Activated naive CD4-positive, alpha-beta T cell treated with anti-CD3 and anti-CD28 coated beads for 36 hours (primary cell): ENCODE data around the gene SAA1. TPM values are rescaled to one million over a fixed set of nuclear protein-coding genes. Genes with fewer than 3 reads are reported as not detected.

ENCODE experiments used
- CTCF ChIA-PET: fragments of 350-600 bp; sonication (Branson Sonifier 250); formaldehyde crosslinking; loops from one replicate; lab custom pipeline; 2021; ENCODE audit warnings: antibody characterized with exemption; lab: Charles Lee
- DNase-seq: peaks from one replicate; pipeline ENCODE4 v3.0.0-alpha.2; 2020
- H3K27ac Mint-ChIP-seq: one replicate; pipeline ENCODE4 v1.8.0; 2021; ENCODE audit warnings: mild to moderate bottlenecking, mixed read lengths
- H3K27me3 Mint-ChIP-seq: one replicate; pipeline ENCODE4 v1.8.0; 2021; ENCODE audit warnings: low read depth, mixed read lengths
- H3K36me3 Mint-ChIP-seq: one replicate; pipeline ENCODE4 v1.8.0; 2021; ENCODE audit warnings: low read depth, mixed read lengths
- H3K4me1 Mint-ChIP-seq: one replicate; pipeline ENCODE4 v1.8.0; 2021; ENCODE audit warnings: low read depth, mixed read lengths
- H3K4me3 Mint-ChIP-seq: one replicate; pipeline ENCODE4 v1.8.0; 2021; ENCODE audit warnings: mild to moderate bottlenecking, moderate library complexity, mixed read lengths
- H3K9me3 Mint-ChIP-seq: one replicate; pipeline ENCODE4 v1.8.0; 2021; ENCODE audit warnings: mixed read lengths
- intact Hi-C: fragments of 100-400 bp; cut with micrococcal nuclease; formaldehyde crosslinking; loops from one replicate; pipeline ENCODE4 v1.15.1; 2023
- total RNA-seq, 2 experiments: library from RNA; stranded (reverse); gene quantifications; one replicate each; pipeline ENCODE4 v1.2.3, GENCODE V29; 2021

Gene SAA1
- total RNA-seq: not detected

DNA sequence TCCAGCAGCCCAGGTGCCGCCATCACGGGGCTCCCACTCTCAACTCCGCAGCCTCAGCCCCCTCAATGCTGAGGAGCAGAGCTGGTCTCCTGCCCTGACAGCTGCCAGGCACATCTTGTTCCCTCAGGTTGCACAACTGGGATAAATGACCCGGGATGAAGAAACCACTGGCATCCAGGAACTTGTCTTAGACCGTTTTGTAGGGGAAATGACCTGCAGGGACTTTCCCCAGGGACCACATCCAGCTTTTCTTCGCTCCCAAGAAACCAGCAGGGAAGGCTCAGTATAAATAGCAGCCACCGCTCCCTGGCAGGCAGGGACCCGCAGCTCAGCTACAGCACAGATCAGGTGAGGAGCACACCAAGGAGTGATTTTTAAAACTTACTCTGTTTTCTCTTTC, at the start of gene SAA1:
TSS of gene SAA1 (plus strand) at position 316 of the 400 bp plus-strand sequence. CDS start 624 bp downstream, outside the sequence.
- Mint-ChIP-seq H3K36me3 (no peaks in the 10 kb centered on the region), H3K4me3 (no peak within 1 kb of the TSS), H3K27ac (no peak within 1 kb of the TSS), H3K27me3 (no peaks in the 10 kb centered on the region), H3K4me1 (no peaks in the 10 kb centered on the region), H3K9me3 (no peaks in the 10 kb centered on the region)
- CTCF ChIA-PET: no interaction called here
- intact Hi-C loops: no loop called here
- no peak for DNase-seq

DNA sequence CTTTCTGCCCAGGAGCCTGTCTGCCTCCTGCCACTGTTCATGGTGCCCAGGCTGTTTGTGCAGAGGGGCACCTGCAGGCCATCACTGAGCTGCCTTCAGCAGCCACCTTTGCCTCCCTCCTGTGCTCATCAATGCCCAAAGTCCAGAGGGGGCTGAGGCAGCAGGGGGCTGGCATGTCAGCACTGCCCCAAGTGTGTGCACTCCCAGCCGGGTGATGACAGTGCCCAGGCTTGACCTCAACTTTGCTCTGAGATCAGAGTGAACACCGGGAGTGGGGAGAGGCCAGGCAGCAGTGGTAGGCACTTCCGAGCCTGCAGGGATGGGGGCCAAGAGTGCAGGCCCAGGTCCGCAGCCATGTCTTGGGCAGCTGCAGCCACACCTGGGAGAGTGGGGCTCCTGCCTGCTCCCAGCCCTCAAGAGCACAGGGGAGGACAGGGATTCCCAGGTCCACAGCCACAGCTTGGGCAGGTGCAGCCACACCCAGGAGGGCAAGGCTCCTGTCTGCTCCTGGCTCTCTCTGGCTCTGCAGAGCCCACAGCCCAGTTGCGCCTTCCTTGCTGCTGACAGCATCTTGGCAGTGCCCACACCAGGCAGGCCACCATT, 44.7 kb upstream of the SAA1 start:
- Mint-ChIP-seq H3K4me1 (no peaks in the 10 kb centered on the region), H3K27me3 (peaks cover 2% of the 10 kb centered on the region)

DNA sequence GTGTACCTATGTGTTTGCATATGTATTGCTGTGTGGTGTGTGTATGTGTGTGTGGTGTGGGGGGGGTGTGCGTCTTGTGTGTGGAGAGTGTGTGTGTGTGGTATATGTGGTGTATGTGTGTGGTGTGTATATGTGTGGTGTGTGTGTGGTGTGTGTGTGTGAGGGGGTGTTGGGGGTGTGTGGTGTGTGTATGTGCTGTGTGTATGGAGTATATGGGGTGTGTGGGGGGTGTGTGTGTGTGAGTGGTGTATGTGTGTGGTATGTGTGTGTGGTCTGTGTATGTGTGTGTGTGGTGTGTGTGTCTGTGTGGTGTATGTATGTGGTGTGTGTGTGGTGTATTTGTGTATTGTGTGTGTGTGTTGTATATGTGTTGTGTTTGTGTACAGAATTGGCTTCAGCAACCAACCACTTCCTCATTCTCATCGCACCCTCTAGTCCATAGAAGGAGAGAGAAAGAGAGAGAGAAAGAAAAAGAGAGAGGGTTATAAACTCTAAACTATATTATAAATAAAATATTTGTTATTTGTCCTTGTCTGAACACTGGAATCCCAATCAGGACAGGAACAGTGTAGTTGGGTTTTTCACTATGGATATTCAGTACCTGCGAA, 43.1 kb upstream of the SAA1 start:
- CTCF ChIA-PET: no interaction called here
- no peaks in the 10 kb centered on the region for H3K36me3 Mint-ChIP-seq
- no peak overlapping the region for H3K4me3 Mint-ChIP-seq
- no peaks in the 10 kb centered on the region for H3K9me3 Mint-ChIP-seq
- peaks cover 2% of the 10 kb centered on the region for H3K27me3 Mint-ChIP-seq
- H3K4me1 Mint-ChIP-seq: no peaks in the 10 kb centered on the region
- DNase-seq: no peak
- intact Hi-C loops: no loop called here
- H3K27ac Mint-ChIP-seq: no peak overlapping the region

More for the DNA sequence above, 44.7 kb upstream of the SAA1 start:
- Mint-ChIP-seq H3K36me3 (no peaks in the 10 kb centered on the region), H3K27ac (no peak overlapping the region), H3K9me3 (no peaks in the 10 kb centered on the region), H3K4me3 (no peak overlapping the region)
- intact Hi-C loops: no loop called here
- CTCF ChIA-PET: interaction anchor here (0.7 kb wide), 1 partner anchor 39 kb away, joined by 3 read pairs; no protein-coding TSS in a partner anchor
- no peak for DNase-seq

DNA sequence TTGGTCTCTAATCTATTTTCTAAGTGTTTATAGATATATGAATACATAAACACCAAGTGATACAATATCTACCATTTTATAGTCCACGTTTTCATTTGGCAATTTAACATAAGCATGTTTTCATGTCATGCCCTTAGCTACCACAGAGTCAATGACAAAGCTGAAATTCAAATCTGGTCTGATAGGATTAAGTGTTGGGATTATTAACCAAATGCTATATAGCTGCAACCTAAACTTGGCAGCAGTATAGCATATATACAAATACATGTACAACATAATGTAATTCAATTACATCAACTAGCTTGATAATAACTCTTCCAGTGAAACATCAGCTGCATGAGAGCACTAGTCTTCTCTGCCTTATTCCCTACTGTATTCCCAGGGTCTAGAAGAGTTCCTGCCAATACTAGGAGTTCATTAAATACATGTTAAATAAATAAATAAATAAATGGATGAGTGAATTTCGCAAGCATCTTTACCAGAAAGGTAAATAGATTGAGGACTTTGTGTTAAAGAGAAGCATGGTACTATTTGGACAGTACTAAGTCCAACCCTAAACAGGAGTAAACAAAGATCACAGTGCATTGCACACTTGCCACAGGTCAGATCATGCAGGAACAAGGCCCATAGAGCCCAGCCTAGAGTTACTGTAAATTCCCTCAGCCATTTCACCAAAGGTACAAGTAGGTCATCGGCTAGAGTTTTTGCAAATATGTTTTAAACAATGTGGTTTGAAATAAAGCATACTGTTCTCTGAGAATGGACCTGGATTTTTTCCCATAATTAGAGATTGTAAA, 42.3 kb upstream of the SAA1 start:
- no peak for DNase-seq
- Mint-ChIP-seq H3K9me3 (no peaks in the 10 kb centered on the region), H3K27me3 (peaks cover 2% of the 10 kb centered on the region), H3K36me3 (no peaks in the 10 kb centered on the region), H3K4me1 (no peaks in the 10 kb centered on the region), H3K27ac (no peak overlapping the region), H3K4me3 (no peak overlapping the region)
- intact Hi-C loops: no loop called here
- CTCF ChIA-PET: no interaction called here

DNA sequence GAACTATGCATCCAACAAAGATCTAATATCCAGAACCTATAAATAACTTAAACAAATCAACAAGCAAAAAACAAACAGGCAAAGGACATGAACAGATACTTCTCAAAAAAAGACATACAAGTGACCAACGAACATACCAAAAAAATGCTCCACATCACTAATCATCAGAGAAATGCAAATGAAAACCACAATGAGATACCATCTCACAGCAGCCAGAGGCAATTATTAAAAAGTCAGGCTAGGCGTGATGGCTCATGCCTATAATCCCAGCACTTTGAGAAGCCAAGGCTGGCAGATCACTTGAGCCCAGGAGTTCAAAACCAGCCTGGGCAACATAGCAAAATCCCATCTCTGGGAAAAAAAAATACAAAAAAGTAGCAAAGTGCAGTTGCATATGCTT, 40.2 kb upstream of the SAA1 start:
- no peak overlapping the region for H3K4me3 Mint-ChIP-seq
- intact Hi-C loops: no loop called here
- H3K27me3 Mint-ChIP-seq: peaks cover 2% of the 10 kb centered on the region
- CTCF ChIA-PET: interaction anchor here (0.5 to 1.4 kb wide), 3 partner anchors 11 to 55 kb away, joined by 3 to 4 read pairs (median 3); no protein-coding TSS in a partner anchor
- DNase-seq: no peak
- H3K9me3 Mint-ChIP-seq: no peaks in the 10 kb centered on the region
- H3K36me3 Mint-ChIP-seq: no peaks in the 10 kb centered on the region
- H3K27ac Mint-ChIP-seq: no peak overlapping the region
- H3K4me1 Mint-ChIP-seq: no peaks in the 10 kb centered on the region

DNA sequence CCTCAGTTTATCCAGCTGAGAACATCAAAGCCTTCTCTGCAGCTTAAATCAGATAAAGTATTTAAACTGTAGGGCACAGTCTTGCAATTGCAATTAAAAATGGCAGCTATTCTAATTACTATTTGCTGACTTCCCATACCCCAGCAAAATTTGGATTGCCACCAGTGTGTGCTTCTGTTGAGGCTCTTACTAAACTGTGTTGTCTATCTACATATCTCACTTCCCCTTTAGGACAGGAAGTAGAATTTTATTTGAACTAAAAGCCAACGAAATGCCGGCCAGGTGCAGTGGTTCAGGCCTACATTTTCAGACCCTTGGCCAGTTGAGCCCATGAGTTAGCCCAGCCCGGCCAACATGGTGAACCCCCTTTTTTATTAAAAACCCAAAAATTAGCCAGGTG, 36.6 kb upstream of the SAA1 start:
- Mint-ChIP-seq H3K4me1 (no peaks in the 10 kb centered on the region), H3K27ac (no peak overlapping the region), H3K4me3 (no peak overlapping the region), H3K9me3 (no peaks in the 10 kb centered on the region), H3K27me3 (peaks cover 7% of the 10 kb centered on the region), H3K36me3 (no peaks in the 10 kb centered on the region)
- CTCF ChIA-PET: no interaction called here
- no peak for DNase-seq
- intact Hi-C loops: no loop called here

DNA sequence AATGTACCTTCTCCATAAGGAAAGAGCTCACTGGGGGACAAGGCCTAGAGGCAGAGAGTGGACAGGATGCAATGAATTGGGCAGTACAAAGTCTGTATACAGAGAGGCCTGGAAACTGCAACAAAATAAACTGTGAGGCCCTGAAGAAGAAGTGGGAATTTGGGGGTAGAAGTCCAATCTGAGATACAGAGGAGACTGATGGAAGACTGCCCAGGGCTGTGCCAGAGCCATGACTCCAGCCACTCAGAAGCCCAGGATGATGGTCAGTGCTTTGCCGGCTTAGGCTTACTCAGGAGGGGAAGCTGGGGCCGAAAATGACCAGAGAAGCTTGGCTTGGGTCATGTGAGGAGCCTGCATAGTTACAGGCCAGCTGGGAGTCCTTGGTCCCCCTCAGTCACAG, 35.2 kb upstream of the SAA1 start:
- Mint-ChIP-seq H3K36me3 (no peaks in the 10 kb centered on the region), H3K27ac (no peak overlapping the region), H3K27me3 (peaks cover 5% of the 10 kb centered on the region), H3K4me1 (no peaks in the 10 kb centered on the region), H3K9me3 (no peaks in the 10 kb centered on the region), H3K4me3 (no peak overlapping the region)
- no peak for DNase-seq
- CTCF ChIA-PET: interaction anchor here (1.3 kb wide), 1 partner anchor 13 kb away, joined by 4 read pairs; no protein-coding TSS in a partner anchor
- intact Hi-C loops: no loop called here

DNA sequence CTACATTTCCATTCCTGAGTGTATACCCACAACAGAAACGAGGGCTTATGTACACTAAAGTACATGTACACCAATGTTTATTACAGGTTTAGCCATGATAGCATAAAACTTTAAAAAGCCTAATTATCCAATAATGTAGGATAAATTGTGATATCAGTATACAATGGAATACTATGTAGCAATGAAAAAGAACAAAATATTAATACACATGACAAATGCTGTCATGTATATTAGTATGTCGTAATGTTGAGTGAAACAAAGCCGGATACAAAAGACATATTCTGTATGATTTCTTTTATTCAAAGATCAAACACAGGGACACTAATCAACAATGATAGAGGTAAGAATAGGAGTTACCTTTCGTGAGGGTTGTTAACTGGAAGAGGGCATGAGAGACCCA, 32.2 kb upstream of the SAA1 start:
- CTCF ChIA-PET: interaction anchor here (2.0 kb wide), 1 partner anchor 10 kb away, joined by 7 read pairs; no protein-coding TSS in a partner anchor
- Mint-ChIP-seq H3K9me3 (no peaks in the 10 kb centered on the region), H3K27ac (no peak overlapping the region), H3K4me3 (no peak overlapping the region), H3K27me3 (peaks cover 8% of the 10 kb centered on the region), H3K4me1 (no peaks in the 10 kb centered on the region), H3K36me3 (no peaks in the 10 kb centered on the region)
- no peak for DNase-seq
- intact Hi-C loops: no loop called here

DNA sequence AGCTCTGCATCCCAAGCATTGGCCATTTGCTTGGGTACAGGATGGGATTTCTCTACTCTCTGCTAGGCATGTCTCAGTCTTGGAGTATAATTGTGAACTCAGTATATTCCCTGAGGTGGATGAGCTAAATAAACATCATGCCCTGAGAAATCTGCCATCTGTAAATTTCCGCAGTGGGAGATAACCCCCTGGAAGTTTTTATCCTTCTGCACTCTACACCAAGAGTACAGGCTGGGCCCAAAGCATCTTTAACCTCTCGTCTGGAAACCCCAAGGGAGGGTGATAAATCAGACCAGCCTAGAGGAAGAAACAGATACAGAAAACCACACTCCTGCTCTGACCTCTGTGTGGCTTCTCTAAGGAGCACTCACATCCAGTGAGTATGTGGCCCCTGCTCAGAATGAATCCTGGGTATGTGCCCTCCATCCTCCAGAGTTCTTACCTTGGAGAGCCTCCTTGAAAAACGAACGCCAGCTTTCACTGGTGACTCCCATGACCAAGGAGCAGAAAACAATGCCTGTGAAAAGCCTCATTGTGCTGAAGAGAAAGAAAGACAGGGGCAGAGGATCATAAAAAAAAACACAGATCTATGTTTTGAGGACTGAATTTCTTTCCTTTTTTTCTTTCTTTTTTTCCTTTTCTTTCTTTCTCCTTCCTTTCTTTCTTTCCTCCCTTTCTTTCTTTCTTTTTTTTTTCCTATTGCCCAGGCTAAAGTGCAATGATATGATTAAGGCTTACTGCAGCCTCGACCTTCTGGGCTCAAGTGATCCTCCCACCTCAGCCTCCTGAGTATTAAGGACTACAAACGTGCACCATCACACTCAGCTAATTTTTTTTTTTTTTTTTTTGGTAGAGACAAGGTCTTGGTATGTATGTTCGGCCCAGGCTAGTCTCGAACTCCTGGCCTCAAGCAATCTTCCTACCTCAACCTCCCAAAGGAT, 30.4 kb upstream of the SAA1 start:
- Mint-ChIP-seq H3K27me3 (peaks cover 13% of the 10 kb centered on the region), H3K4me3 (no peak overlapping the region), H3K4me1 (no peaks in the 10 kb centered on the region), H3K9me3 (no peaks in the 10 kb centered on the region), H3K36me3 (no peaks in the 10 kb centered on the region), H3K27ac (no peak overlapping the region)
- DNase-seq: no peak
- CTCF ChIA-PET: interaction anchor here (0.6 to 2.0 kb wide), 2 partner anchors 8 to 400 kb away, joined by 3 to 7 read pairs; no protein-coding TSS in a partner anchor
- intact Hi-C loops: no loop called here

DNA sequence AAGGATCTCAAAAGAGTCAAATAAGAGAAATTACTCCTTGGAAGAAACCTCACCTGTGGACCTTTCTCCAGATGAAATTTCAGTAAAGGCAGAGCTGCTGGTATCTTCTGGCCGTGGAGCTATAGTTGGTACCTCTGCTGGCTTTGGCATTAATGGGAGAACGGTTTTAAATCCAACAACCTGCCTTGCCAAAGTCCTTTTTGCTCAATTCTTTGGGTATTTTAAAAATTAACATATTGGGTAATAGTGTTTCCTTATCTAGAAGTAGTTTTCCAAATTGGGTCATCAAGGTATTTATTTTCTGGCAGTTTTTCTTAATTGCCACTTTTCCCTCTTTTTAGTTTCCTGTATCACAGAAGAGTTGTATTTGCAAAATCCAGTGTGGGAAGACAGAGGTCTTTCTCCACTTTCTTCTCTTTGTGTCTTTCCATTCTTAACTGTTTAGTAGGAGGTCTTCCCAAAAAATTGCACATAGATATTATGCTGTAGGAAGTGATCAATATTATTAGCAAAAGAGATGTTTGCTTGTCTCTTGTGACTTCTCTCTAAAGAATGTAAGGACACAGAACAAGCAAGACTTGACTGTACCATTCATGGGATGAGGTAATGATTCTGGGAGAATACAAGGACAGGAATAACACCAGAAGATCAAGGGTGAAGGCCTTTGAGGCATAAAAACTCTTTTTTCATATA, 29.3 kb upstream of the SAA1 start, which contains the start of gene SAA4:
TSS of gene SAA4 (minus strand) at position 139 of the 693 bp plus-strand sequence. CDS start 876 bp downstream, outside the sequence.
- no peak within 1 kb of the TSS for H3K4me3 Mint-ChIP-seq
- H3K9me3 Mint-ChIP-seq: no peaks in the 10 kb centered on the region
- H3K4me1 Mint-ChIP-seq: no peaks in the 10 kb centered on the region
- no peaks in the 10 kb centered on the region for H3K36me3 Mint-ChIP-seq
- H3K27ac Mint-ChIP-seq: no peak within 1 kb of the TSS
- DNase-seq: no peak
- peaks cover 13% of the 10 kb centered on the region for H3K27me3 Mint-ChIP-seq
- CTCF ChIA-PET: no interaction called here
- intact Hi-C loops: no loop called here

DNA sequence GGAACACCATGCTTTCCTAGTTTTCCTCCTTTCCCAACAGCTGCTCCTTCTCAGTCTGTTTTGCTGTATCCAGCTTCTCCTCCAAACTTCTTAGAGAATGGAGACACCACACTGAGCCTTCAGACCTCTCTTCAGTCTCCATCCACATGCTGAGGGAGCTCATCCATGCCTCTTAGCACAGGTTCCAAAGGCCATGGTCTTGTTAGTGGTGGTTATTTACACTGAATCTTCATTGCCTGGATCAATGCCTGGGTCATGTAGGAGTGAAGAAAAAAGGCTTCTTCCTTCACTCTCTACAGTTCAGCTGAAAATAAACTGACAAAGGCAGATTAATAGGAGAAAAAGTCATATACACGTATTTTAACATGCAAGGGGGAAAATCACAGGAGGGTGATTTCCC, 26.4 kb upstream of the SAA1 start:
- H3K4me1 Mint-ChIP-seq: no peaks in the 10 kb centered on the region
- DNase-seq: no peak
- H3K36me3 Mint-ChIP-seq: no peaks in the 10 kb centered on the region
- intact Hi-C loops: loop anchor here (5.0 to 10.0 kb wide), 4 partner anchors 67 to 303 kb away; partner anchors contain the start of gene MRGPRX4
- CTCF ChIA-PET: interaction anchor here (1.0 kb wide), 1 partner anchor 124 kb away, joined by 5 read pairs; no protein-coding TSS in a partner anchor
- no peak overlapping the region for H3K4me3 Mint-ChIP-seq
- peaks cover 8% of the 10 kb centered on the region for H3K27me3 Mint-ChIP-seq
- no peaks in the 10 kb centered on the region for H3K9me3 Mint-ChIP-seq
- H3K27ac Mint-ChIP-seq: no peak overlapping the region
